GM19324 (cell line): ENCODE results near the gene GSK3B.

Experiments used
- ATAC-seq: cut with Tn5 transposase; IDR thresholded peaks from one replicate; pipeline ENCODE4 v1.9.1; 2021; ENCODE audit warnings: mild to moderate bottlenecking, moderate library complexity; ENCODE audit not compliant: unreplicated experiment, low FRiP score

The GSK3B gene

GRCh38 chr3:119950666-119951325 is 143.5 kb downstream of the GSK3B start:
- no peak for ATAC-seq

- ATAC-seq = no peak
These were observed 149.0 kb downstream of the GSK3B start for GRCh38 chr3:119945291-119945690.

- ATAC-seq = peak; percentile 74
These were observed 150.2 kb downstream of the GSK3B start for GRCh38 chr3:119944091-119944490.

GRCh38 chr3:119939077-119939476 is 155.2 kb downstream of the GSK3B start:
- no peak for ATAC-seq

GRCh38 chr3:119937229-119937628 is 157.0 kb downstream of the GSK3B start:
- peak; percentile 91 for ATAC-seq

- ATAC-seq = no peak
These were observed 160.0 kb downstream of the GSK3B start for GRCh38 chr3:119934249-119934648.

GRCh38 chr3:119933207-119933606 is 161.0 kb downstream of the GSK3B start:
- ATAC-seq = no peak

GRCh38 chr3:119930286-119930685 is 164.0 kb downstream of the GSK3B start:
- ATAC-seq = no peak

- ATAC-seq = no peak
These were observed 167.1 kb downstream of the GSK3B start for GRCh38 chr3:119927190-119927589.

- no peak for ATAC-seq
These were observed 169.8 kb downstream of the GSK3B start for GRCh38 chr3:119924111-119925094.

- ATAC-seq = no peak
These were observed 175.0 kb downstream of the GSK3B start for GRCh38 chr3:119918992-119919933.

GRCh38 chr3:119913021-119913420 is 181.2 kb downstream of the GSK3B start:
- no peak for ATAC-seq

GRCh38 chr3:119912220-119912619 is 182.0 kb downstream of the GSK3B start:
- no peak for ATAC-seq

GRCh38 chr3:119911748-119912147 is 182.5 kb downstream of the GSK3B start:
- ATAC-seq = no peak

- ATAC-seq = no peak
These were observed 192.2 kb downstream of the GSK3B start for GRCh38 chr3:119902061-119902460.

GRCh38 chr3:119901148-119901547 is 193.1 kb downstream of the GSK3B start:
- no peak for ATAC-seq

- ATAC-seq = no peak
These were observed 195.1 kb downstream of the GSK3B start for GRCh38 chr3:119899192-119899511.

- no peak for ATAC-seq
These were observed 195.6 kb downstream of the GSK3B start for GRCh38 chr3:119898478-119899191.

- no peak for ATAC-seq
These were observed 200.1 kb downstream of the GSK3B start for GRCh38 chr3:119894195-119894594.

- no peak for ATAC-seq
These were observed 200.5 kb downstream of the GSK3B start for GRCh38 chr3:119893769-119894168.
